OCI-LY1 (cell line): ENCODE results near the gene TOX2.

Source experiments
- H2AFZ ChIP-seq: fragments of 200-600 bp; sonication (generic), shearing (Covaris generic); 2 replicates; pipeline ENCODE4 v1.6.0; 2014; ENCODE audit warnings: antibody characterized with exemption, mild to moderate bottlenecking, low read length
- H3F3A ChIP-seq: fragments of 200-600 bp; sonication (generic), shearing (Covaris generic); 2 replicates; pipeline ENCODE4 v1.6.0; 2014; ENCODE audit warnings: mild to moderate bottlenecking, antibody characterized with exemption, low read length, moderate library complexity; ENCODE audit not compliant: insufficient read depth
- H3K27ac ChIP-seq: fragments of 200-600 bp; sonication (generic); 2 replicates; pipeline ENCODE4 v1.5.1; 2014; ENCODE audit warnings: low read length, mixed run types, mild to moderate bottlenecking, low read depth; ENCODE audit not compliant: poor library complexity, severe bottlenecking
- H3K27me3 ChIP-seq: fragments of 200-600 bp; sonication (generic); 2 replicates; pipeline ENCODE4 v1.6.0; 2014; ENCODE audit warnings: antibody characterized with exemption, mild to moderate bottlenecking, low read length, moderate library complexity; ENCODE audit not compliant: insufficient read depth
- H3K36me3 ChIP-seq: fragments of 200-600 bp; sonication (generic); 2 replicates; pipeline ENCODE4 v1.6.1; 2014; ENCODE audit warnings: mild to moderate bottlenecking, antibody characterized with exemption, low read length, moderate library complexity, mixed read lengths; ENCODE audit not compliant: insufficient read depth
- H3K4me1 ChIP-seq: fragments of 200-600 bp; sonication (generic); 2 replicates; pipeline ENCODE4 v1.5.1; 2014; ENCODE audit warnings: mild to moderate bottlenecking, low read length, moderate library complexity; ENCODE audit not compliant: insufficient read depth, severe bottlenecking
- H3K4me2 ChIP-seq: fragments of 200-600 bp; sonication (generic), shearing (Covaris generic); 2 replicates; pipeline ENCODE4 v1.6.1; 2014; ENCODE audit warnings: low read length
- H3K4me3 ChIP-seq: fragments of 200-600 bp; sonication (generic); 2 replicates; pipeline ENCODE4 v1.5.1; 2014; ENCODE audit warnings: low read length, low read depth, mild to moderate bottlenecking, mixed read lengths; ENCODE audit not compliant: poor library complexity, severe bottlenecking
- H3K79me2 ChIP-seq: fragments of 200-600 bp; shearing (Covaris generic); 2 replicates; pipeline ENCODE4 v1.6.1; 2016; ENCODE audit warnings: mixed run types, low read length, mixed read lengths; ENCODE audit not compliant: insufficient read depth
- H3K9ac ChIP-seq: fragments of 200-600 bp; sonication (generic), shearing (Covaris generic); 2 replicates; pipeline ENCODE4 v1.6.1; 2014; ENCODE audit warnings: mild to moderate bottlenecking, low read length, mixed read lengths
- H3K9me2 ChIP-seq: fragments of 200-600 bp; sonication (generic), shearing (Covaris generic); 2 replicates; pipeline ENCODE4 v1.6.1; 2014; ENCODE audit warnings: low read depth, mild to moderate bottlenecking, low read length, mixed read lengths
- H3K9me3 ChIP-seq: fragments of 200-600 bp; shearing (Covaris generic); 2 replicates; pipeline ENCODE4 v1.6.1; 2014; ENCODE audit warnings: low read length, mixed read lengths
- H4K20me1 ChIP-seq: fragments of 200-600 bp; sonication (generic), shearing (Covaris generic); 2 replicates; pipeline ENCODE4 v1.6.0; 2016; ENCODE audit warnings: mild to moderate bottlenecking, low read length; ENCODE audit not compliant: insufficient read depth
- CTCF ChIP-seq: fragments of 200-600 bp; sonication (generic), shearing (Covaris generic); IDR thresholded peaks from 2 replicates; pipeline ENCODE4 v1.5.1; 2017; ENCODE audit warnings: mild to moderate bottlenecking, antibody characterized with exemption, low read length, moderate library complexity, mixed read lengths
- EZH2 ChIP-seq: fragments of 200-600 bp; sonication (generic), shearing (Covaris generic); IDR thresholded peaks from 2 replicates; pipeline ENCODE4 v1.8.0; 2017; ENCODE audit warnings: borderline replicate concordance, mixed run types, mild to moderate bottlenecking, antibody characterized with exemption, low read length, moderate library complexity, mixed read lengths

TOX2 gene

GRCh38 chr20:44033344-44033743 lies 118.7 kb downstream of the TOX2 start:
- no peaks in the 10 kb centered on the region for H3K36me3 ChIP-seq
- TF ChIP-seq CTCF (no peak), EZH2 (no peak)
- no peaks in the 10 kb centered on the region for H3K9me3 ChIP-seq
- no peak overlapping the region for H3K9ac ChIP-seq
- no peak overlapping the region for H2AFZ ChIP-seq
- no peaks in the 10 kb centered on the region for H3K9me2 ChIP-seq
- no peaks in the 10 kb centered on the region for H3F3A ChIP-seq
- no peak overlapping the region for H3K27ac ChIP-seq
- H3K4me2 ChIP-seq = no peak overlapping the region
- peaks cover 7% of the 10 kb centered on the region; the same call in 1 of the 2 replicates for H3K27me3 ChIP-seq
- no peaks in the 10 kb centered on the region for H3K4me1 ChIP-seq
- H3K79me2 ChIP-seq = no peaks in the 10 kb centered on the region
- no peaks in the 10 kb centered on the region for H4K20me1 ChIP-seq
- H3K4me3 ChIP-seq = no peak overlapping the region

GRCh38 chr20:44033873-44034272 lies 119.2 kb downstream of the TOX2 start:
- TF ChIP-seq EZH2 = no peak
- TF ChIP-seq CTCF = no peak
- H3K4me1 ChIP-seq = no peaks in the 10 kb centered on the region
- no peaks in the 10 kb centered on the region for H3K79me2 ChIP-seq
- no peaks in the 10 kb centered on the region for H3K36me3 ChIP-seq
- H3K27me3 ChIP-seq = peaks cover 7% of the 10 kb centered on the region; the same call in 1 of the 2 replicates
- no peak overlapping the region for H3K9ac ChIP-seq
- H3F3A ChIP-seq = no peaks in the 10 kb centered on the region
- no peak overlapping the region for H3K27ac ChIP-seq
- no peak overlapping the region for H2AFZ ChIP-seq
- H3K4me3 ChIP-seq = no peak overlapping the region
- no peaks in the 10 kb centered on the region for H3K9me3 ChIP-seq
- no peak overlapping the region for H3K4me2 ChIP-seq
- no peaks in the 10 kb centered on the region for H4K20me1 ChIP-seq
- no peaks in the 10 kb centered on the region for H3K9me2 ChIP-seq

- no peak overlapping the region for H3K4me2 ChIP-seq
Measured at GRCh38 chr20:44034451-44034850, 119.8 kb downstream of the TOX2 start.

More at GRCh38 chr20:44034451-44034850, 119.8 kb downstream of the TOX2 start:
- no peaks in the 10 kb centered on the region for H3F3A ChIP-seq
- H3K4me3 ChIP-seq = no peak overlapping the region
- no peak overlapping the region for H3K27ac ChIP-seq
- H3K4me1 ChIP-seq = no peaks in the 10 kb centered on the region
- no peaks in the 10 kb centered on the region for H4K20me1 ChIP-seq
- TF ChIP-seq CTCF (no peak), EZH2 (no peak)
- H3K79me2 ChIP-seq = no peaks in the 10 kb centered on the region
- peaks cover 7% of the 10 kb centered on the region; the same call in 1 of the 2 replicates for H3K27me3 ChIP-seq
- no peak overlapping the region for H3K9ac ChIP-seq
- no peaks in the 10 kb centered on the region for H3K9me2 ChIP-seq
- no peaks in the 10 kb centered on the region for H3K9me3 ChIP-seq
- no peak overlapping the region for H2AFZ ChIP-seq
- no peaks in the 10 kb centered on the region for H3K36me3 ChIP-seq
